ENCODE measurements around the gene SEPTIN5. TPM values are rescaled to one million over a fixed set of nuclear protein-coding genes. Genes with fewer than 3 reads are reported as not detected.

SEPTIN5 gene
- total RNA-seq, 4 donors from 2014 or later, result 4.1 to 8.3 (median 5.9) TPM

DNA sequence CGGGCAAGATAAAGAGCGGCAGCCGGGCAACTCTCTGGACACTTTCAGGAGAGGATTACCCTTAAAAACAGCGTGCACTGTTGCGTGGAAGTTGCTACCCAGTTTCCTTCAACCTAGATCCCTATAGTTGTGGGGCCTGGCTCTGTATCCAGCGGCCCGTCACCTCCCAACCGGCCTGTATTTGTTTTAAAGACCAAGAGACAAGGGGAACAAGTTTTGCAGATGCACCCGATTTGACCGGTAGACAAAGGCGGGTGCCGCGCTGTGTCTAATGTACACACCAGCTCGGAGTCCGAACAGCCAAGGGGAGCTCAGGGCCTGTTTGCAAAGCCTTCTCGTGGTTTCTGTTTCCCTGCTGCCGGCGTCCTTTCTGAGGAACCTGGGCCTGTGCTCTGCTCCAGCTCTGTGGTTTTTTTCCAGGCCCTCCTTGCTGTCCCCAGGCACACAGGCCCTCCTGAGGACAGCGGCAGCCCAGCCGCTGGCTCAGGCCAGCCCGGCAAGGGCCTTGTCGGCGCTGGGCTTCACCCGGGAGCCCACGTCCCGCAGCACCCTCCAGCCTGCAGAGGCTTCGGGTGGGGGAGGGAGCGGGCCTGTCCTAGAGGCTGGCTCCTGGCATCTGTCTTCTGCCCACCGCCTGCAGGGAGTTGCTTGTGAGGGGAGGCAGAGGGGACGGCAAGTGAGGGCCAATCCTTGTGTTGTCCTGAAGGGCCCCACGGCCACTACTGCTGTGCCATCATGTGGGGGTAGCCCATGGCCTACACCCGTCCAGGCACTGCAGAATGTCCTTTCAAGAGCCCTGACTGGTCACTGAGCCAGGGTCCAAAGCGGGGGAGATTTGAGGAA is 47.6 kb downstream of the SEPTIN5 start:
- TF ChIP-seq, protein P1, sequence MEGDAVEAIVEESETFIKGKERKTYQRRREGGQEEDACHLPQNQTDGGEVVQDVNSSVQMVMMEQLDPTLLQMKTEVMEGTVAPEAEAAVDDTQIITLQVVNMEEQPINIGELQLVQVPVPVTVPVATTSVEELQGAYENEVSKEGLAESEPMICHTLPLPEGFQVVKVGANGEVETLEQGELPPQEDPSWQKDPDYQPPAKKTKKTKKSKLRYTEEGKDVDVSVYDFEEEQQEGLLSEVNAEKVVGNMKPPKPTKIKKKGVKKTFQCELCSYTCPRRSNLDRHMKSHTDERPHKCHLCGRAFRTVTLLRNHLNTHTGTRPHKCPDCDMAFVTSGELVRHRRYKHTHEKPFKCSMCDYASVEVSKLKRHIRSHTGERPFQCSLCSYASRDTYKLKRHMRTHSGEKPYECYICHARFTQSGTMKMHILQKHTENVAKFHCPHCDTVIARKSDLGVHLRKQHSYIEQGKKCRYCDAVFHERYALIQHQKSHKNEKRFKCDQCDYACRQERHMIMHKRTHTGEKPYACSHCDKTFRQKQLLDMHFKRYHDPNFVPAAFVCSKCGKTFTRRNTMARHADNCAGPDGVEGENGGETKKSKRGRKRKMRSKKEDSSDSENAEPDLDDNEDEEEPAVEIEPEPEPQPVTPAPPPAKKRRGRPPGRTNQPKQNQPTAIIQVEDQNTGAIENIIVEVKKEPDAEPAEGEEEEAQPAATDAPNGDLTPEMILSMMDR (IDR thresholded peaks at IDR 0.05; ENCODE audit: low read depth), result no peak

GRCh38 chr22:19762568-19763457 is 48.5 kb downstream of the SEPTIN5 start:
- TF ChIP-seq, protein P1 (IDR thresholded peaks at IDR 0.05; ENCODE audit: low read depth), result no peak

DNA sequence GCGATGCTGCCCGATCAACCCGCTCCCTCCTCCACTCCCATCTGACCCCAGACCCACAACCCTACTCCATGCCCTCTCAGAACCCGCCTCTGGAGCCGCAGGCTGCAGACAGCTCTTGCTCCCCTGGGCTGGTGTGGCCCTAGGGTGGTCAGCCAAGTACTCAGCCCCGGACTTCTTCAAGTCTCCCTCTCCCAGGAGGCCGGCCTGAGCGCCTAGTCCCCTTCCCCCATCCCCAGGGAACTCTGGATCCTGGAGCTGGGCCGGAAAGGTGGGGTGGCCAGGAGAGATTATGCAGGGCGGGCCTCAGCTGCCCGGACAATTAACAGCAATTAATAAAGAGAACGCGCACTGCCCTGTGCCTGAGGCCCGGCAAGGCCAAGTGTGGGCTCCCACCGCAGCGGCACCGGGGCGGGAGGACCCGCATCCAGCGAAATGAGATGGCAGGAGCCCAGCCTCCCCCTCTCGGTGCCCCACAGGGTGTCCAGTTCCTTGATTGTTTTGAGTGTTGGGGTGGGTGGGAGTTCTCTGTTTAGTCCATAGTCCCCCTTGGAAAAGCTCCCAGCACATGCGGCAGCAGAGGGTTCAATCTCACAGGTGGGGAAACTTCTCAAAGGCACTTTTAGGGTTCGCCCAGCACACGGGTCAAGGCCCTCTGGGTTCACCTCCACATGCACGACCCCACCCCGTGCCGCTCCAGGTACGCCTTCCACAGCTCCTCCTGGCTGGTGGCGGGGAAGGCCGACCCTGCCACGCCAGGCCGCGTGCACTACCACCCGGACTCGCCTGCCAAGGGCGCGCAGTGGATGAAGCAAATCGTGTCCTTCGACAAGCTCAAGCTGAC is 49.4 kb downstream of the SEPTIN5 start:
- TF ChIP-seq, protein P1 (IDR thresholded peaks at IDR 0.05; ENCODE audit: low read depth), result no peak

DNA sequence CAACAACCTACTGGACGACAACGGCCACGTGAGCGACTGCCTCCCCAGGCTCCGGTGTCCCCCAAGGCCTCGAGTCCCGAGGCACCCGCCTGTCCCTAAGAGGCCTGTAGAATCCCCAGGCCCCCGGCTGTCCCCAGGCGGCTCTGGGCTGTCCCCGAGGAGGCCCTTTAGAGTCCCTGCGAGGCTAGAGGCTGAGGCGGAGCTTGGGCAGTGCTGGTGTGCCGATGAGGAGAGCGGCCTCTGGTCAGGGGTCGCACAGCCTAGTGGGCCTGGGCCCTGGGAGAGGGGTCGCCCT is 49.9 kb downstream of the SEPTIN5 start:
- TF ChIP-seq, protein P1 (IDR thresholded peaks at IDR 0.05; ENCODE audit: low read depth), result no peak

DNA sequence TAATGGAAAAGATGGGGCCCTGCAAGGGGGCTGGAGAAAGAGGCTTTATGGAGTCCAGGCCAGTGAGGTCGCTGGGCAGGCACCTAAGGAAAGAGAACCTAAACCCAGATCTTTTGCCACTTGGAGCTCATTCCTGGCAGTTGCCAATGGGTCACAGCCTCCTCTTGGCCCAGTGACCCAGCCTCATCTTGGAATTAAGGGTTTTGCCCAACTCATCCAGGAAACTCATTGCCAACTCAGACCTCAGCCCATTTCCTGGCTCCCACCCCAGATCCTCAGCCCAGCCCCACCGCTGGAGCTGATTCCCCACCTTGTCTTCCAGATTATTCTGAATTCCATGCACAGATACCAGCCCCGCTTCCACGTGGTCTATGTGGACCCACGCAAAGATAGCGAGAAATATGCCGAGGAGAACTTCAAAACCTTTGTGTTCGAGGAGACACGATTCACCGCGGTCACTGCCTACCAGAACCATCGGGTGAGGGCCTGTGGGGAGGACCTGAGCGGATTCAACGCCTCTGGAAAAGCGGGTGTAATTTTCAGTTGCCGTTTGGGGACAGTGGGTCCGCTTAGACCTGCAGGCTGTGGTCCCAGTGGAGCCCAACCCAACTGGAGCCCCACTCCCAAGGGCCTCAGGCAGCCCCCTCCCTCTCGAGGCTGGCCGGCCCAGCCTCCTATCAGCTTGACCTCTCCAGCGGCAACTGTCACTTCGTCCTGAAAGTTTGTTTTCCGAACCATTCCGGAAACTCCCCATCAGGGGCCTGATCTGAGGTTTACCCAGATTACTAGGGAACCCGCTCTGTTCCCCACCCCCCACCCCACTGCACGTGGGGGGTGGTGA is 50.6 kb downstream of the SEPTIN5 start:
- TF ChIP-seq, protein P1 (IDR thresholded peaks at IDR 0.05; ENCODE audit: low read depth), result no peak

- TF ChIP-seq, protein P1 (IDR thresholded peaks at IDR 0.05; ENCODE audit: low read depth), result no peak
These were observed 51.4 kb downstream of the SEPTIN5 start for GRCh38 chr22:19765477-19766239.
